ENCODE measurements around the gene MGAT5B. TPM values are rescaled to one million over a fixed set of nuclear protein-coding genes. Genes with fewer than 3 reads are reported as not detected.
"Not testable (repeated sequence)": the region's sequence is repeated elsewhere in the genome, so short reads cannot be mapped to it uniquely, and the experiment has no call there.

Gene MGAT5B
- total RNA-seq, 1 donor from 2014 or later, result not detected

DNA sequence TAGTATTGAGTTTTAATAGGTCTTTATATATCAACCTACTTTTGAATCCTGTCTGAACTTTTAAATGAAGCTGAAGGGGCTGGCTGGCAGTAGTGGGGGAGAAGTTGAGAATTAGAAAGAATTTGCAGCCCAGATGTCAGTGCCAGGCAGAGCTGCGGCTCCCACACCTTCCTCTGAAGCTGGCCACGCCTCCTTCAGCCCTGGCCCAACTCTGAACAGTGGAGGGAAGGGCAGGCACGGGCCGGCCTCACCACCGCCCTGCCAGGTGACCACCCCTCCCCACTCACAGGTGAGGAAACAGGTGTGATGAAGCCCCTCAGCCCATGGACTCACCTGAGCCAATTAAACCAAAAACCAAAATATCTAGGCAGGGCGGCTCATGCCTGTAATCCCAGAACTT lies 87.0 kb downstream of the MGAT5B start:
- no peak for DNase-seq (ENCODE audit: missing footprints)
- no peak for ATAC-seq
- intact Hi-C loops (cut with DNase I), result no loop called here

DNA sequence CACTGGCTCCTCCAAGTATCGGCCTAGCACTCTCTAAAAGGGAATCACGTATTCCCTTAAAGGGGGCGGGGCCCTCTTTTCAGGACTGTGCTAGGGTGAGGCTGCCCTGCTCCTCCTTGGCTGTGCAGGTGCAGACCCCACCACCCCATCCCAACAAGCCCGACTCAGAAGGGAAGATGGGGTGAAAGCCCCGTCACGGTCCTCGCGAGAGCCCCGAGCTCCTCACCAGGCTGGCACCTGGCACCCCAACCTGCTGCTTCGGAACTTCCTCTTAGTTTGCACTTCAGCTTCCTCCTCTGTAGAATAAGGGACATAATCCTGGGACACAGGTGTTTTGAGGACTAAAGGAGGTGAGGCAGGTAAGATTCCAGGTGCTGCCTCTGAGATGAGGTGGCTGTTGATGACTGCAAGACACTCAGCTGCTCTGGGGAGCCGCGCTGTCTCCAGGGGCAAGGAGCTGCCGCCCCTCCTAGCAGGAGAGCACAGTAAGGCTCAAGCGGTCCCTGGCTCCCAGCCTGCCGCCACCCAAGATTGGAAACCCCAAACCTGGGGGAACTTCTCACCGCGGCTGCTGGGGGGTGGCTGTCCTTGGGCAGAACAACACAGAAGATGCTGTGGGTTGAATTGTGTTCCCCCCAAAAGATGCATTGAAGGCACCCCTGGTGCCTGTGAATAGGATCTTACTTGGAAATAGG lies 88.8 kb downstream of the MGAT5B start:
- DNase-seq (ENCODE audit: missing footprints) (no peak), ATAC-seq (no peak)
- intact Hi-C loops (cut with DNase I), result no loop called here

DNA sequence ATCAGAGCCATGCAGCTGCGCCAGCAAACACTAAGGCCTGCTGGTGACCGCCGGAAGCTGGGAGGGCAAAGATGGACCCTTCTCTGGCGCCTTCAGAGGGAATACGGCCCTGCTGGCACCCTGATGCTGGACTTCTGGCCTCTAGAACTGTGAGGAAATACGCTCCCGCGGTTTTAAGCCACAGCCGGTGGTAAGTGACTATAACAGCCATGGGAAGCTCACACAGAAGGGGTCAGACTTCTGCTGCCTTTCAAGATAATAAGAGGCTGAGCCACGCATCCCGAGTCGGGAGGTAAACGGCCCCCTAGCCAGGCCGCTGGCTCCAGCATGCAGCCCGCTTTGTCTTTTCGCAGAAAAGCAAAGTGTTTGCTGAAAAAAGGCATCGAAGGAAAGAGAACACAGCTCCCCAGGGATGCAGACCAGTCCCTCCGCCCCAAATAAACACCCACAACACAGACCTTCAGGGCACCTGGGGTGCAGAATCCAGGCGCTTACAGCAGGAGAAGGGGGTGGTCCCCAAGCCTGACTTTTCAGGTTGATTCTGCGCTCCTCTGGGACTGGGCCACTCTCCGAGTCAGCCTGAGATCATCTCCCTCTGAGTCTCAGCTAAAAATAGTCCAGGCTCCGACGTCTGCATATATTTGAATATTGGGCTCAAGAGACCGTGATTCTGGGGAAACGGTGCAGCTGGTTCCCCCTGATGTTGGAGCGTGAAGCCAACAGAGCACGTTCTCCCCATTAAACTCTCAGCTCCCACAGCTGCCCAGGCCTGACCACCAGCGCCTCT lies 89.7 kb downstream of the MGAT5B start:
- intact Hi-C loops (cut with DNase I), result no loop called here
- ATAC-seq (no peak), DNase-seq (ENCODE audit: missing footprints) (no peak)

DNA sequence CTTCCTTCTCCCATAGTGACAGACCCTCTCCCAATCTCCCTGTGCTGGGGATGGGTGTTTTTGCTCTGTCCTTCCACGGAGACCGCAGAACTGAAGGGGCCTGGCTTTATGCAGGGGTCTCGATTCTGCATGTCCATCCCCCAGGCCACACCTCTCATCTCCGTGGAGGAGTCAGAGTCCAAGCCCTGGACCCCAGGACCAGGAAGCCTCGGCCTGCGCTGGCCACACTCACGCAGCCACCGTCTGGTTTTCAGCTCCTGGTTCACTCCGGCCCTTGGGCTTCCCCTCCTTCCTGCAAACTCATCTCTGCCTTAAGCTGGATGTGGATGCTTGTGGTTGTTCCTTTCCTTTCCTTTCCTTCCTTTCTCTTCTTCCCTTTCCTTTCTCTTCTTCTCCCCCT lies 90.8 kb downstream of the MGAT5B start:
- no peak for DNase-seq (ENCODE audit: missing footprints)
- intact Hi-C loops (cut with DNase I), result no loop called here

DNA sequence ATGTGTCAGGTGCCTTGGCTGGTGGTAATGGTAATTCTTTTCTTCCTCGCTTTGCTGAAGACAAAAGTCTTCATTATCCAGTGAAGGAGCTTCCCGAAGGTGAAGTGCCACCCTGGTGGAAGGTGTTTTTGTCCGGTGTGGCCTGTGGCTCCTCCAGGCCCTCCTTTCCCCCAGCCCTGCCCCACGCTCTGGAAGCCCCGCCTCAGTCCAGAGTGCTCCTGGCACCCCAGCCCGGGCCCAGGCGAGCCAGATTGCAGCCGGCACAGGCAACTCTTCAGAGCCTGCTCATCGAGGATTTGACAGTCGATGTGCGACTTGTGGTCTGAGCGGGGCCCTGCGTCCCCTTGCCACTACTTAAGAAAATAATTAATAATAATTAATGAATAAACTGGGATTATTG lies 93.7 kb downstream of the MGAT5B start:
- ATAC-seq (no peak), DNase-seq (ENCODE audit: missing footprints) (no peak)
- intact Hi-C loops (cut with DNase I), result no loop called here

More for the DNA sequence above, 90.8 kb downstream of the MGAT5B start:
- ATAC-seq, result no peak

DNA sequence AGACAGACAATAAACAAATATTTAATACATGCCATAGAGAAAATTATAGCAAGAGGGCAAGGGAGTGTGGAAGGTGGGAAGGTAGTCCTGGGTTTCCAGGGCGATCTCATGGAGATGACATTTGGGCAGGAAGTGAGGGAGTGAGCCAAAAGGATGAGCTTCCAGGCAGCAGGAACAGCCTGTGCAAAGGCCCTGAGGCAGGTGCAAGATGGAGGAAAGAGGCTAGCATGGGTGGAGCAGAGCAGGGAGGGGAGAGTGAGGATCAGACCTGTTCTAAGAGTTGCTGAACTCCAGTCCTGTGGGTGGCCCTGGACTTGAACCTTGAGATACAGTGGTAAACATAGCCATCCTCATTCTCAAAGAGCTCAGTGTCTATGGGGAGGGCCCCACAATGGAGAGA lies 94.7 kb downstream of the MGAT5B start:
- DNase-seq (ENCODE audit: missing footprints), result no peak
- ATAC-seq, result no peak
- intact Hi-C loops (cut with DNase I), result no loop called here

DNA sequence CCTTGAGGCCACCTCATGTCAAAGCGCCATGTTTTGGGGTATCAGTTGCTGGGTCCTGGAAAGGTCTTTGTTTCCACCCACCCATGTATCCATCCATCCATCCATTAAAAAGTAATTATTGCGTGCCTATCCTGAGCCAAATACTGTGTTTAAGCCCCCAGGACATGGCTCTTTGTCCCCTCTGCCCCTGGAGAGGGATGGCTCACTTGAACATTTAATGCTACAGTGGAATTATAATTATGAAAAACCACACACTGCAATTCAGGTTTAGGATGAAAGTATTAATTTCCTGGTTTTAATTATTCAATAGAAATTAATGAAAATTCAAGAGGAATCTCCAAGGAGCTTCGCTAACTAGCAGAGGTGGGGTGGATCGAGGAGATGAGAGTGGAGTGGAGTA lies 97.8 kb downstream of the MGAT5B start:
- intact Hi-C loops (cut with DNase I), result no loop called here
- DNase-seq (ENCODE audit: missing footprints), result no peak
- ATAC-seq, result no peak

DNA sequence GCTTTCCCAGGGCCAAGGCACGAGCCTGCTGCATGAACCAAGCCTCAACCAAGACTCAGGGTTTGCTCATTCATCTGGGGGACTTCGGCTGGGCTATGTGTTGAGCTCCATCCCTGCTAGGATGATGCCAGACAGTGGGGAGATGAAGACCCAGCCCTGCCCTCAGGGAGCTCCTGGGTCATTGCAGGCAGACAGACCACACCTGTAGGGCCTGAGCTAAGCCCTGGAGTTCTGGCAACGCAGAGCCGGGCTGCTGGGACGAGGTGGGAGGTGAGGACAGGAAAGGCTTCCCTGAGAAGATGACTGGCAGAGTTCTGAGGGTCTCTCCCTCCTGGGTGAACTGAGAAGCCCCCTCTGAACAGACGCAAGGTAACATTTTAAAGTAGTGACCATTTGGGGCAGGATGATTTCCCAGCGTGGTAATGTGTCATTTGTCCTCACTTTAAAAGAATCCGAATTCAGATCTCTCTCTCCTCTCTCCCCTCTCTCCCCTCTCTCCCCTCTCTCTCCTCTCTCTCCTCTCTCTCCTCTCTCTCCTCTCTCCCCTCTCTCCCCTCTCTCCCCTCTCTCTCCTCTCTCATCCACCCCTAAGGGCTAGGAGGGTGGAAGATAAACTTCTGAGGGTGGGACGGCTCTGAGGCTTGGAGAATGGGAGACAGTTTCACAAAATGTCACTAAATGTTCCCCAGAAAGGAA lies 98.4 kb downstream of the MGAT5B start:
- no peak for ATAC-seq
- DNase-seq (ENCODE audit: missing footprints), result no peak

DNA sequence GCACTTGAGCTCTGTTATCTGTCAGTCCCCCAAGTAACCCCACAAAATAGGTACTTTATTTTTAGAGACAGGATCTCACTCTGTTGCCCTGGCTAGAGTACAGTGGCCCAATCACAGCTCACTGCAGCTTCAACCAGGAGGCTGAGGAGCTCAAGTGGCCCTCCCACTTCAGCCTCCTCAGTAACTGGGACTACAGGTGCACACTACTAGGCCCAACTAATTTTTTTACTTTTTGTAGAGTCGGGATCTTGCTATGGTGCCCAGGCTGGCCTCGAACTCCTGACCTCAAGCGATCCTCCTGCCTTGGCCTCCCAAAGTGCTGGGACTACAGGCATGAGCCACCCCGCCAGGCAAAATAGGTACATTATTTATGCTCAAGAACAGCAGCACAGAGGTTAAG lies 99.6 kb downstream of the MGAT5B start:
- intact Hi-C loops (cut with DNase I), result no loop called here
- DNase-seq (ENCODE audit: missing footprints), result no peak
- ATAC-seq, result no peak

More for the DNA sequence above, 98.4 kb downstream of the MGAT5B start:
- intact Hi-C loops (cut with DNase I), result no loop called here

DNA sequence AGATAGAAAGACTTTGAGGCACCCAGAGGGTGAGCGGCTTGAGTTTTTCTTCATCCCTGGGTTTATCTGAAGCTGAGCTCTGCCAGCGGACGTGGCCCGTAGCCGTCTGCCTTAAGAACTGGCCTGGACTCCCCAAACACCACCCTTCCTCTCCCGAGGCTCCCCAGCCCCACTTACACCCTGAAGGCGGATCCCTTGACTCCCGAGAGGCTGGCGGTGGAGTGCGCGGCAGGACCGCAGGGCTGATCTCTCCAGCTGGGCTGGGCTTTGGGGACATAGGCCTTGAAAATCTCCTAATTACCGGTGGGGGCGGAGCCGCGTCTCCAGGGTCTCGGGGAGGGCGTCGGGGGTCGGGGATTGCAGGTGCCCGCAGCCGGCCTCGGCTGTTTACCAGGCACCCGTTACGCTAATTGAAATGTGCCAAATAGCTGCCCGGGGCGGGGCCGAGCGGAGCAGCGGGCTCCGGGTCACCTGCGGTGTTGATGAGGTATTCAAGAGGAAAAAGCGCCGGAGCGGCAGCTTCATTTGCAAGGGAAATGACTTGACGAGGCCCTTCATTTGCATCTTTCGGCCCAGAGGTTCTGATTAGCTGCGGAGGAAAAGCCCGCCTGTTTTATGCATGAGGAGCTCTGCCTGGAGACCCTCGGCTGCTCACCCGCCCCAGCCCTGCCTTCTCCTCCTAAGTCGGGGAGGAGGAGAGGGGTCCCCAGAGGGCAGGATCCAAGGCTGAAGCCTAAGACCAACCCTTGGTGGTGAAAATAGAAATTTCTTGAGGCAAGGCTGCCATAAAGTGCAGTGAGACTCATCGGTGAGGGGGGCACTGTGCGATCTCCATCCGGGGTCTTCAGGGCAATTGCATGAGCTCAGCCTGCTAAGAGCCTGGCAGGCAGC lies 100.7 kb downstream of the MGAT5B start:
- DNase-seq (ENCODE audit: missing footprints), result no peak
- ATAC-seq, result no peak
- intact Hi-C loops (cut with DNase I), result no loop called here

DNA sequence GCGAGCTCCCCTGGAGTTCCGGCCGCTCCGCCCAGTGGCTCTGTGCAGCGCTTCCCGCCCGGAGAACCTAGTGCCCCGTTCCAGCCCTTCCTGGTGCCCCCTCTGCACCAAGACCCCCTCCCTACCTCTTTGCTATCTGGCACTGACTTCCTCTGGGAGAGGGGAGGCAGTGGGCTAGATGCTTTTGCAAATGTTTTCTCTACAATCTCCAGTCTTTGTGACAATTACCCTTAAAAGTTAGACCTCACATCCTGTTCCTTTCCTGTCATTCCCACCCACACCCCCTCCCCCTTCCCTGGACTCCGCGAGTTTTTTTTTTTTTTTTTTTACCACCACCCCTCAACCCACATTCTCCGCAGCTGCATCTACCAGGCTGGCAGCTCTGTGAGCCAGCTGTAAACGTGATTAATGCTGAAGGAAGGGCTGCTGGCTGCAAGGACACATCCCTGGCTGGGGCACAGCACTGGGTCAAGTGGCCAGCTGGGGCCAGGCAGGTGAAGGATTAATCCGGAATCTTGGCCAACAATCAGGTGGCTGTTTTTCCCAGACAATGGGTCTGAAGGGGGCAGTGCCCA lies 101.5 kb downstream of the MGAT5B start:
- DNase-seq (ENCODE audit: missing footprints), result no peak
- no peak for ATAC-seq
- intact Hi-C loops (cut with DNase I), result no loop called here

DNA sequence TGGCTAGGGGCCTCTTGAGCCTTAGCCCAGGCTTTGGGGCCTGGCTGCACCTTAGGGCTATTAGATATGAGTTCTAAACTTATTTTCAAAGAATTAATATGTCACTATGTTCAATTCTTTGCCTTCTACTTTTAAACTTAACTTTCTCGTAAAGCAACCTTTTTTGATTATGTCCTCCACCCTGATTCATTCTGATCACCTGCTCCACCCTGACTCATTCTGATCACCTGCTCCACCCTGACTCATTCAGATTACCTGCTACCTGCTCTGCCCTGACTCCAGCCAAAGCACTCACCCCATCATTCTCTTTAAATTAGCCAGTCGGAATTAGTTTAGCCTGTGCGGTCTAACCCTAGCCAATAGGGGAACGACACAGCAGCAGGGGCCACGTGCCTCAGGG lies 102.0 kb downstream of the MGAT5B start:
- DNase-seq (ENCODE audit: missing footprints); intact Hi-C loops (cut with DNase I); ATAC-seq: not testable (repeated sequence)

DNA sequence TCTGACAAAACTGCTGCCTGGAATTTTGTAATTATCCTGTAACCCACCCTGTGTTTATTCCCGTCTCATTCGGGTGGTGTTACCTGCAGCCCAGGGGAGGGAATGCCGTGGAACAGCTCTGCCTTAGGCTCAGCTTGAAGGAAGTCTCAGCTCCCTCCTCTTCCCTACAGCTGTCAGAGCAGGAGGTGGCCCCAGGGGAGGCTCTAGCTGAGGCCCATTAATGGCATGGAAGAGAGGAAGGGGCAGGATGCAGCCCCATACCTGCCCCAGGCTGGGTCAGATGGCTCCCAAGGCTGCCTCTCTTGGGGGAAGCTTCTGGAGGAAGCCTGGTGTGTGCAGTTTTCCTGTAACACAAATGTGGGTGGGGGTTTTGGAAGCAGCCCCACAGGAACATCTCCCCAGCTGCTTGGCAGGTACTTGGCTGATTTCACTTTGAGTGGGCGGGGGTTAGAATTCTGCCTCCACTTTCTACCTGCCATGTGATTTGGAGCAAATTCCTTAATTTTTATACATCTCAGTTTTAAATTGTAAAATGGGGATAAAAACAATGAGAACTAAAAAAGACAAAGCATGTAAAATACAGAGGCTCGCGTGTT lies 103.9 kb downstream of the MGAT5B start:
- intact Hi-C loops (cut with DNase I), result no loop called here
- ATAC-seq (no peak), DNase-seq (ENCODE audit: missing footprints) (no peak)

DNA sequence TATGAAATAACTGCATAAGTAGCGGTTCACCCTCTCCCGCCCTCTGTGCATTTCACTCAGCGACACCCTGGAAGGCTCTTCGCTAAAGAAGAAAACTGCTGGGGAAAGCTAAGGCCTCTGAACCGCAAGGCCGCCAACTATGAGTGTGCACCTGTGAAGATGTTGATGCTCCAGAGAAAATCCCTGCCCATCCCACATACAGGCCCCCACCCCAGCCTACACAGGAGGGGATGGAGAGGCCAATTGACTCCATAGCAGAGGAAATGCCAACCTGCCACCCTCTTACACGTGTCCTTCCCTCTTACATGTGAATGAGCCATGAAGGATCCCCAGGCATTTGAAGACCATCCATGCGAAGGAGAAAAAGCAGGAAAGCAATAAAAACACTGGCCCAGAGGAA lies 104.8 kb downstream of the MGAT5B start:
- no peak for ATAC-seq
- intact Hi-C loops (cut with DNase I), result no loop called here

DNA sequence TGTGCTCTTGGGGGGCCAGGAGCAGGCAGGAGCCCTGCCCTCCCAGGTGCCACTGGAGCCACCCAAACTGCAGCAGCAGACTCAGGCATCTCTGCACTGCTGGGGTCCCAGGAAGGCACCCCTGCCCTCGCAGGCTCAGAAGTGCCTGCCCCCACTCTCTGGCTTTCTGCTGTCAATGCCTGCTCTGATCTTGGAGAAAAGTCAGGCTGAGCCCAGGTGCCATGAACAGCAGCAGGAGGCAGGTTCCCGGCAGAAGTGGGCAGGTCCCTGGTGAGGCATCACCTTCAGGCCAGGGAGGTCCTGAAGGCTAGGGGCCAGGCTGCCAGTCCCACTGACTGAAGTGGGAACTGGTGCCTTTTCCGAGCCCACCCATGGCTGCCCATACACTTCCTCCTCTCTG lies 106.5 kb downstream of the MGAT5B start:
- intact Hi-C loops (cut with DNase I), result no loop called here
- DNase-seq (ENCODE audit: missing footprints) (no peak), ATAC-seq (no peak)

More for the DNA sequence above, 104.8 kb downstream of the MGAT5B start:
- DNase-seq (ENCODE audit: missing footprints), result no peak

DNA sequence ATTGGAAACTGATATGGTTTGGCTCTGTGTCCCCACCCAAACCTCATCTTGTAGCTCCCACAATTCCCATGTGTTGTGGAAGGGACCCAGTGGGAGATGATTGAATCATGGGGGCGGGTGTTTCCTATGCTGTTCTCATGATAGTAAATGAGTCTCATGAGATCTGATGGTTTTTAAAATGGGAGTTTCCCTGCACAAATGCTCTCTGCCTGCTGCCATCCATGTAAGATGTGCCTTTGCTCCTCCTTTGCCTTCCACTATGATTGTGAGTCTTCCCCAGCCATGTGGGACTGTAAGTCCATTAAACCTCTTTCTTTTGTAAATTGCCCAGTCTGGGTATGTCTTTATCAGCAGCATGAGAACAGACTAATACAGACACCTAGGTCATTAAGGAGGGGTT lies 109.8 kb downstream of the MGAT5B start:
- intact Hi-C loops (cut with DNase I); DNase-seq (ENCODE audit: missing footprints); ATAC-seq: not testable (repeated sequence)

DNA sequence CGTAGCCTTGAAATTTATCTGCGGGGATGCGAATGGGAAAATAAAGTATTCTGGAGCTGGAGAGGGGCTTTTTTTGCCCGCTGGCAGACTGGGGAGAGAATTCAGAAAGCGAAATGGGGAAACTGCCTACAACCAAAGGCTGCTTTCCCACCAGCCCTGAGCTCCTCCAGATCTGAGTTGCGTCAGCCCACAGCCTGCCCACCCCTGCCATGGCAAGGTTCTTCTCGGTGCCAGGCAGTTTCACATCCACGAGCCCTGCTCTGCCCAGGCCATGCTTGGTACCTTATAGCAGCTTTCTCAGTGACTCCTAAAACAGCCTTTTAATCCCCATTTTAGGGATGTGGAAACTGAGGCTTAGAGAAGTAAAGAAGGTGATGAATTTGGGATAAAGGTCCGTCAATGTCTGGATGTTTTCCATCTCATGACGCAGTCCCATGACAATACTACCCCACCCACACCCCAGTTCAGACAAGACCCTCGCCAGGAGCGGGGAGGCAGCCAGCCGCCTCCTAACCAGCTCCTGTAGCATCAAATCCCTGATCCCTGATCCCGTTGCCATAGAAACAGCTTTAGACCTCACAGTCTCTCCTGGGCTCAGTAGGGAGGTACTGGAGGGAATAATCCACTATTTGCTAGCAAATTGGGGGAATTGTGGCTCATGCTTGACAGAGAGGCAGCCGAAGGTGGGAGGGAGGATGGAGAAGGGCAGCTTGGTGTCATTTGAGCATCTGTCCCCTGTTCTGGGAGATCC lies 113.5 kb downstream of the MGAT5B start:
- ATAC-seq, result no peak
- intact Hi-C loops (cut with DNase I), result no loop called here
- no peak for DNase-seq (ENCODE audit: missing footprints)

Data from Right ventricle myocardium inferior (tissue), 1 donor.